Activated gamma-delta T cell (primary cell): Measurements from ENCODE around the gene HIC2.
"Not testable (repeated sequence)": the region's sequence is repeated elsewhere in the genome, so short reads cannot be mapped to it uniquely, and the experiment has no call there.

Experiments
- DNase-seq: peaks from one replicate; lab custom pipeline; 2025; lab: John Stamatoyannopoulos, UW

Gene HIC2

GRCh38 chr22:21450858-21451353 is 33.7 kb downstream of the HIC2 start:
- DNase-seq: no peak

- DNase-seq: no peak
These were observed 34.7 kb downstream of the HIC2 start for GRCh38 chr22:21451545-21452520.

GRCh38 chr22:21452666-21453065 is 35.5 kb downstream of the HIC2 start:
- not testable (repeated sequence) for DNase-seq

GRCh38 chr22:21454998-21455333 is 37.8 kb downstream of the HIC2 start:
- not testable (repeated sequence) for DNase-seq

- no peak for DNase-seq
These were observed 38.3 kb downstream of the HIC2 start for GRCh38 chr22:21455334-21456089.

- DNase-seq: no peak
These were observed 40.0 kb downstream of the HIC2 start for GRCh38 chr22:21457023-21457787.

- not testable (repeated sequence) for DNase-seq
These were observed 45.5 kb downstream of the HIC2 start for GRCh38 chr22:21462672-21463071.

- DNase-seq: not testable (repeated sequence)
These were observed 50.4 kb downstream of the HIC2 start, which contains the start of gene TMEM191C for GRCh38 chr22:21467337-21468193. TSS of gene TMEM191C (plus strand) at chr22:21467387. CDS start at chr22:21467460, 73 bp downstream.

GRCh38 chr22:21468194-21469096 is 51.3 kb downstream of the HIC2 start:
- not testable (repeated sequence) for DNase-seq

GRCh38 chr22:21469097-21469994 is 52.2 kb downstream of the HIC2 start:
- not testable (repeated sequence) for DNase-seq

GRCh38 chr22:21472984-21473383 is 55.8 kb downstream of the HIC2 start:
- DNase-seq: not testable (repeated sequence)

- not testable (repeated sequence) for DNase-seq
These were observed 56.5 kb downstream of the HIC2 start for GRCh38 chr22:21473664-21474063.

- DNase-seq: not testable (repeated sequence)
These were observed 66.9 kb downstream of the HIC2 start for GRCh38 chr22:21484039-21484438.

- not testable (repeated sequence) for DNase-seq
These were observed 70.6 kb downstream of the HIC2 start for GRCh38 chr22:21487723-21488122.

- not testable (repeated sequence) for DNase-seq
These were observed 72.0 kb downstream of the HIC2 start for GRCh38 chr22:21489149-21489680.

GRCh38 chr22:21490556-21490955 is 73.4 kb downstream of the HIC2 start:
- not testable (repeated sequence) for DNase-seq

- not testable (repeated sequence) for DNase-seq
These were observed 75.1 kb downstream of the HIC2 start for GRCh38 chr22:21492271-21492670.
